ENCODE data around the gene FRMD5. TPM values are rescaled to one million over a fixed set of nuclear protein-coding genes. Genes with fewer than 3 reads are reported as not detected.

FRMD5 gene
- total RNA-seq, 1 donor from 2014 or later: 9.9 TPM

DNA sequence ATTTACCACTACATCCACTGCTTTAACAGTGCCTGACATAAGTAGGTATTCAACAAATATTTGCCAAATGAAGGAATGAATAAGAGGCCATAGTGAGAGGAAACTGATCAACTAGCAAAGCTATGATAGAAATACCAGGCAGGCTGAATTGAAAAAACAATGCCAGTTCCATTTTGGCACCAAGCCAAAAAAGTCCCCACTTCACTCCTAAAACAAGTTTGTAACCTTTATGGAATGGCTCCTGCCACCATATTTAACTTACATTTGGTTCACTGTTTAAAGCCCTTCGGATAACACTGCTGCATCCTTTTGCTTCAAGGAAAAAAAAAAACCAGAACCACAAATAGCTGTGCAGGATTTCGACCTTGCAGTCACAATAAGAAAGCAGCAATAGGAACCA lies 166.1 kb downstream of the FRMD5 start:
- no peaks in the 10 kb centered on the region for H3K27me3 ChIP-seq (ENCODE audit: control insufficient read depth, insufficient read depth, low read length)
- H3K4me3 ChIP-seq (ENCODE audit: low read depth, low read length): no peak overlapping the region
- H3K36me3 ChIP-seq (ENCODE audit: control insufficient read depth, insufficient read depth, low read length): no peaks in the 10 kb centered on the region
- TF ChIP-seq, protein P1, sequence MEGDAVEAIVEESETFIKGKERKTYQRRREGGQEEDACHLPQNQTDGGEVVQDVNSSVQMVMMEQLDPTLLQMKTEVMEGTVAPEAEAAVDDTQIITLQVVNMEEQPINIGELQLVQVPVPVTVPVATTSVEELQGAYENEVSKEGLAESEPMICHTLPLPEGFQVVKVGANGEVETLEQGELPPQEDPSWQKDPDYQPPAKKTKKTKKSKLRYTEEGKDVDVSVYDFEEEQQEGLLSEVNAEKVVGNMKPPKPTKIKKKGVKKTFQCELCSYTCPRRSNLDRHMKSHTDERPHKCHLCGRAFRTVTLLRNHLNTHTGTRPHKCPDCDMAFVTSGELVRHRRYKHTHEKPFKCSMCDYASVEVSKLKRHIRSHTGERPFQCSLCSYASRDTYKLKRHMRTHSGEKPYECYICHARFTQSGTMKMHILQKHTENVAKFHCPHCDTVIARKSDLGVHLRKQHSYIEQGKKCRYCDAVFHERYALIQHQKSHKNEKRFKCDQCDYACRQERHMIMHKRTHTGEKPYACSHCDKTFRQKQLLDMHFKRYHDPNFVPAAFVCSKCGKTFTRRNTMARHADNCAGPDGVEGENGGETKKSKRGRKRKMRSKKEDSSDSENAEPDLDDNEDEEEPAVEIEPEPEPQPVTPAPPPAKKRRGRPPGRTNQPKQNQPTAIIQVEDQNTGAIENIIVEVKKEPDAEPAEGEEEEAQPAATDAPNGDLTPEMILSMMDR (IDR thresholded peaks at IDR 0.05; ENCODE audit: insufficient read depth, low read length, poor library complexity, severe bottlenecking): no peak
- no peak for DNase-seq (ENCODE audit: low read depth)

DNA sequence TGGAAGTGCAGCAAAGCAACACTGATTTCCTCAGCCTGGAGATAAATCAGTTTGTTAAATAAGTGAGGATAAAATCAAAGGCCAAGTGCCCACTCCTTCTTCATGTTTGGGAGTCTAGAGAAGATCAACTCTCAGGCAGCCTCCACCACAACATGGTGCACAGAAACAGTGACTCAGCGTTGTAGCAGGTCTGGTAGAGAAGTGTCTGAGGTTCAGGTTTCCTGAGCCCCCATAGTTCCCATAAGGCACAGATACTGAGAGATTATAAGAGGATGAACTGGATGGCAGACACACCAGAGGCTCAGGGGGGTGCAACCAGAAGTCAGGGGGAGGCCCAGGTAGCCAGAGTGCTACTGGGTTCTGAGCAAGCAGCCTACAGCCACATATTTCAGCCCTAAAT lies 166.7 kb downstream of the FRMD5 start:
- DNase-seq (ENCODE audit: low read depth): no peak
- no peak overlapping the region for H3K4me3 ChIP-seq (ENCODE audit: low read depth, low read length)

DNA sequence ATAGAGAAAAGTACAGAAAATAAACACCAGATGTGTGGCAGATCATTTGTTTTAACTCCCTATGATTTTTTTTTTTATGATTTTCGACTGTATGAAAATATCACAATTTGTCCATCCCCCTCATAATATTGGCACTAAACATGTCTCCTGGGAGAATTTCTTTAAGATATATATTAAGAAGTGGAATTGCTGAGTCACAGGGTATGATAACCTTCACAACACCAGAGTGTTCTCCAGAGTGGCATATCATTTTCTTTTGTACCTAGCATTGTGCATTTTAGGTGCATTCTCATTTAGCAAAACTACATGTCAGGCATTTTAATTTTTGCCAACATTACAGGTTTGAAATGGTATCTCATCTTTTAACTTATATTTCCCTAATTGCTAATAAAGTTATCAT lies 170.9 kb downstream of the FRMD5 start:
- TF ChIP-seq, protein P1 (IDR thresholded peaks at IDR 0.05; ENCODE audit: insufficient read depth, low read length, poor library complexity, severe bottlenecking): no peak
- DNase-seq (ENCODE audit: low read depth): no peak
- Histone ChIP-seq H3K4me3 (ENCODE audit: low read depth, low read length) (no peak overlapping the region), H3K27me3 (ENCODE audit: control insufficient read depth, insufficient read depth, low read length) (no peaks in the 10 kb centered on the region), H3K36me3 (ENCODE audit: control insufficient read depth, insufficient read depth, low read length) (no peaks in the 10 kb centered on the region)

More for the DNA sequence above, 166.7 kb downstream of the FRMD5 start:
- Histone ChIP-seq H3K36me3 (ENCODE audit: control insufficient read depth, insufficient read depth, low read length) (no peaks in the 10 kb centered on the region), H3K27me3 (ENCODE audit: control insufficient read depth, insufficient read depth, low read length) (no peaks in the 10 kb centered on the region)
- TF ChIP-seq, protein P1 (IDR thresholded peaks at IDR 0.05; ENCODE audit: insufficient read depth, low read length, poor library complexity, severe bottlenecking): no peak

DNA sequence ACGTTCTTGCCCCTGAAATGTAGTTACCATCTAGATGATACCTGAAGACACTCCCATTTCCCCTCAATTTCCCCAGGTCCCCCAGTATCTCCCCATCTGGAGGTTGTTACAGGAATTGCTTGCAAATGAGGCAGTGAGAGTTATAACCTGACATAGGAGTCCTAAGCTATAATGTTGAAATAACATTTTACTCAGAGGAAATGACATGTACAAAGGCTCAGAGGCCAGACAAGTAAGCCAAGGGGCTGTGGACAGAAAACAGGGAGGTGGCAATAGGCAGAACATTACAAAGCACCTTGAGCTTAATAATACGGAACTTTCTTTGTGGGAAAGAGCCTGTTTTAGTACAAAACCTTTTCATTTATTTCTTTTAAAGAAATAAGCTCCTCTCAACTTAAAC lies 171.9 kb downstream of the FRMD5 start:
- H3K4me3 ChIP-seq (ENCODE audit: low read depth, low read length): no peak overlapping the region
- DNase-seq (ENCODE audit: low read depth): no peak
- no peaks in the 10 kb centered on the region for H3K36me3 ChIP-seq (ENCODE audit: control insufficient read depth, insufficient read depth, low read length)
- TF ChIP-seq, protein P1 (IDR thresholded peaks at IDR 0.05; ENCODE audit: insufficient read depth, low read length, poor library complexity, severe bottlenecking): no peak
- H3K27me3 ChIP-seq (ENCODE audit: control insufficient read depth, insufficient read depth, low read length): no peaks in the 10 kb centered on the region

DNA sequence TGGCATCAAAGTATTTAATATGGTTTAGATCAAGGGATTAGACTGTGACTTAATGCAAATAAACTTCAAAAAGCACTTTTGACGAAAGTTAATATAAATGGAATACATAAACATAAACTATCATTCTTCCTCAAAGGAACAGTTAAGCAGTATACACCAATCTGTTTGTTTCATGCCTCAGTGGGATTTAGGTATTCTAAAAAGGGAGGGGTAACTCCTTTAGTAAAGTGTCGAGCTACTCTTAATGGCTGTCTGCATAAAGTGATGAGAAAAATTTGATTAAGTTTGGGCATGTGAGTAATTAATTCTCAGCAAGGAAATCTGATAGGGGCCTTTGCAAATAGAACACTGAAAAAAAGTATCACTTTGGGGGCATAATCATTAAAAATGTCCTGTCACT lies 176.9 kb downstream of the FRMD5 start:
- no peak for DNase-seq (ENCODE audit: low read depth)

More for the DNA sequence above, 176.9 kb downstream of the FRMD5 start:
- TF ChIP-seq, protein P1 (IDR thresholded peaks at IDR 0.05; ENCODE audit: insufficient read depth, low read length, poor library complexity, severe bottlenecking): no peak
- Histone ChIP-seq H3K36me3 (ENCODE audit: control insufficient read depth, insufficient read depth, low read length) (no peaks in the 10 kb centered on the region), H3K27me3 (ENCODE audit: control insufficient read depth, insufficient read depth, low read length) (no peaks in the 10 kb centered on the region), H3K4me3 (ENCODE audit: low read depth, low read length) (no peak overlapping the region)
